GM12801 (cell line): ENCODE results near the gene KRTAP4-16.
"Not testable (repeated sequence)": the region's sequence is repeated elsewhere in the genome, so short reads cannot be mapped to it uniquely, and the experiment has no call there.

Source experiments
- CTCF ChIP-seq: IDR thresholded peaks from one replicate; pipeline ENCODE4 v1.5.1; 2011; ENCODE audit warnings: control low read depth; ENCODE audit not compliant: insufficient read length; ENCODE audit errors: extremely low read depth

KRTAP4-16 gene

GRCh38 chr17:41105347-41105746 is 3.3 kb upstream of the KRTAP4-16 start, which contains the start of gene KRTAP4-9:
Gene KRTAP4-9 (plus strand): TSS chr17:41105389. CDS start chr17:41105389, 0 bp downstream.
- not testable (repeated sequence) for TF ChIP-seq CTCF

- no peak for TF ChIP-seq CTCF
Measured at GRCh38 chr17:41103896-41104295, 1.9 kb upstream of the KRTAP4-16 start.

GRCh38 chr17:41098481-41098880 is 3.5 kb downstream of the KRTAP4-16 start:
- no peak for TF ChIP-seq CTCF

GRCh38 chr17:41098042-41098441 is 4.0 kb downstream of the KRTAP4-16 start, which contains the start of gene KRTAP4-8:
Gene KRTAP4-8 (minus strand): TSS chr17:41098142. CDS start chr17:41098084, 58 bp downstream.
- no peak for TF ChIP-seq CTCF

GRCh38 chr17:41096055-41096454 is 6.0 kb downstream of the KRTAP4-16 start:
- TF ChIP-seq CTCF, result no peak

GRCh38 chr17:41084100-41084856 is 17.7 kb downstream of the KRTAP4-16 start, which contains the start of gene KRTAP4-7:
Gene KRTAP4-7 (plus strand): TSS chr17:41084150. CDS start chr17:41084207, 57 bp downstream.
- not testable (repeated sequence) for TF ChIP-seq CTCF

GRCh38 chr17:41082626-41083025 is 19.4 kb downstream of the KRTAP4-16 start:
- TF ChIP-seq CTCF, result no peak
